Nephron (organoid): ENCODE data around the gene RAB11FIP3.

Experiments used
- H3K27ac Mint-ChIP-seq, 3 experiments: 2 replicates each; pipeline ENCODE4 v1.8.0; 2020; ENCODE audit warnings: mixed read lengths in 3 of 3, mild to moderate bottlenecking in 2 of 3, moderate library complexity in 1 of 3
- H3K27me3 Mint-ChIP-seq: 2 replicates; pipeline ENCODE4 v1.8.0; 2021; ENCODE audit warnings: low read depth, mild to moderate bottlenecking, moderate library complexity, mixed read lengths
- H3K36me3 Mint-ChIP-seq: 2 replicates; pipeline ENCODE4 v1.8.0; 2020; ENCODE audit warnings: low read depth, mixed read lengths
- H3K4me1 Mint-ChIP-seq: 2 replicates; pipeline ENCODE4 v1.8.0; 2020; ENCODE audit warnings: mixed read lengths
- H3K4me3 Mint-ChIP-seq, 3 experiments: 2 replicates each; pipeline ENCODE4 v1.8.0; 2020; ENCODE audit warnings: mild to moderate bottlenecking in 3 of 3, mixed read lengths in 3 of 3, moderate library complexity in 2 of 3
- H3K9me3 Mint-ChIP-seq: 2 replicates; pipeline ENCODE4 v1.8.0; 2020; ENCODE audit warnings: mixed read lengths
- TF ChIP-seq, protein P1 (sequence below), 3 experiments: fragments of 200-600 bp; sonication (generic); IDR thresholded peaks; one replicate each; pipeline ENCODE4 v1.5.0; 2021; ENCODE audit warnings: antibody characterized with exemption in 3 of 3; ENCODE audit not compliant: unreplicated experiment in 3 of 3

The RAB11FIP3 gene

GRCh38 chr16:524274-525040 is 99.0 kb downstream of the RAB11FIP3 start:
- H3K9me3 Mint-ChIP-seq = no peaks in the 10 kb centered on the region
- H3K27ac Mint-ChIP-seq = no peak overlapping the region
- H3K4me3 Mint-ChIP-seq = peak overlapping the region; percentile 14 to 29 (median 23)
- peaks cover 12% of the 10 kb centered on the region for H3K4me1 Mint-ChIP-seq
- peaks cover 16% of the 10 kb centered on the region for H3K36me3 Mint-ChIP-seq
- no peaks in the 10 kb centered on the region for H3K27me3 Mint-ChIP-seq
- TF ChIP-seq, protein P1, sequence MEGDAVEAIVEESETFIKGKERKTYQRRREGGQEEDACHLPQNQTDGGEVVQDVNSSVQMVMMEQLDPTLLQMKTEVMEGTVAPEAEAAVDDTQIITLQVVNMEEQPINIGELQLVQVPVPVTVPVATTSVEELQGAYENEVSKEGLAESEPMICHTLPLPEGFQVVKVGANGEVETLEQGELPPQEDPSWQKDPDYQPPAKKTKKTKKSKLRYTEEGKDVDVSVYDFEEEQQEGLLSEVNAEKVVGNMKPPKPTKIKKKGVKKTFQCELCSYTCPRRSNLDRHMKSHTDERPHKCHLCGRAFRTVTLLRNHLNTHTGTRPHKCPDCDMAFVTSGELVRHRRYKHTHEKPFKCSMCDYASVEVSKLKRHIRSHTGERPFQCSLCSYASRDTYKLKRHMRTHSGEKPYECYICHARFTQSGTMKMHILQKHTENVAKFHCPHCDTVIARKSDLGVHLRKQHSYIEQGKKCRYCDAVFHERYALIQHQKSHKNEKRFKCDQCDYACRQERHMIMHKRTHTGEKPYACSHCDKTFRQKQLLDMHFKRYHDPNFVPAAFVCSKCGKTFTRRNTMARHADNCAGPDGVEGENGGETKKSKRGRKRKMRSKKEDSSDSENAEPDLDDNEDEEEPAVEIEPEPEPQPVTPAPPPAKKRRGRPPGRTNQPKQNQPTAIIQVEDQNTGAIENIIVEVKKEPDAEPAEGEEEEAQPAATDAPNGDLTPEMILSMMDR (IDR thresholded peaks at IDR 0.05; ENCODE audit: unreplicated experiment in 3 of 3) = no peak

- peaks cover 18% of the 10 kb centered on the region for H3K4me1 Mint-ChIP-seq
- no peaks in the 10 kb centered on the region for H3K9me3 Mint-ChIP-seq
- H3K36me3 Mint-ChIP-seq = peaks cover 14% of the 10 kb centered on the region
- TF ChIP-seq, protein P1 (IDR thresholded peaks at IDR 0.05; ENCODE audit: unreplicated experiment in 3 of 3) = no peak
- peak overlapping the region in 2 of 3 experiments; percentile 72 to 93 for H3K27ac Mint-ChIP-seq
- peak overlapping the region; percentile 87 to 95 (median 92) for H3K4me3 Mint-ChIP-seq
- no peaks in the 10 kb centered on the region for H3K27me3 Mint-ChIP-seq
These were observed 99.7 kb downstream of the RAB11FIP3 start for GRCh38 chr16:525123-525519.

DNA sequence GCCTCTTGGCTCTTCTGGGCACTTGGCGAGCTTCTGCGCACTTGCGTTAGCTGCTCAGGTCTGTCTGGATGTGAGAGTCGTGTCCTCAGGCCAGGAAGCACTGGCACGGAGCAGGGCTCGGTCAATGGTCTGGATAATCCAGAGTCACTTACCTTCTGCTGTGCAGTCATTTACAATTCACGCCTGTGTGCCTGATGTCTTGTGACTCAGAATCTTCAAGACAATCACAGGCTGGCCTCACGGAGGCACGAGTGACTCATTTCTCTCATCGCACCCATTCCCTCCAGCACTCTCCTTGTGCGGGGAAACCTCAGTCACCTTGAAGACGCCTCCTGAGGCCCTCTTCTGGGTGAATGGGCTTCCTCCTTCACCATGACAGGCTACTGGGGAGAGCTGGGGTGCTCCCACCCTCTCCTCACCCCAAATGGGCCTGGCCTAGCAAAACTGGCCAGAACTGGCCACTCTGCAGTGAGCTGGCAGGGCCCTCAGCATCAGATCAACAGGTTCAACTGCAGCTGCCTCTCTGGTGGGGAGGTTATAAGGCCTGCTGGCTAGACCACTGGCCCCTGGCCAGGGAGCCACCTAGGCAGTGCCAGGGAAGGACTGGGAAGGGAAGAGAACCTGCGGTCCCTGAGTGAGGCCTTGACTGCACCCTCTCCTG is 100.2 kb downstream of the RAB11FIP3 start:
- Mint-ChIP-seq H3K4me3 (peak overlapping the region; percentile 87 to 95 (median 92)), H3K27me3 (no peaks in the 10 kb centered on the region), H3K36me3 (peaks cover 11% of the 10 kb centered on the region), H3K9me3 (no peaks in the 10 kb centered on the region), H3K27ac (peak overlapping the region in 2 of 3 experiments; percentile 72 to 93), H3K4me1 (peaks cover 22% of the 10 kb centered on the region)
- TF ChIP-seq, protein P1 (IDR thresholded peaks at IDR 0.05; ENCODE audit: unreplicated experiment in 3 of 3) = no peak

- H3K27me3 Mint-ChIP-seq = no peaks in the 10 kb centered on the region
- peak overlapping the region; percentile 87 to 95 (median 92) for H3K4me3 Mint-ChIP-seq
- peak overlapping the region; percentile 87 to 98 (median 93) for H3K27ac Mint-ChIP-seq
- H3K9me3 Mint-ChIP-seq = no peaks in the 10 kb centered on the region
- TF ChIP-seq, protein P1 (IDR thresholded peaks at IDR 0.05; ENCODE audit: unreplicated experiment in 3 of 3) = no peak
- H3K36me3 Mint-ChIP-seq = peaks cover 10% of the 10 kb centered on the region
- H3K4me1 Mint-ChIP-seq = peaks cover 22% of the 10 kb centered on the region
These were observed 100.9 kb downstream of the RAB11FIP3 start for GRCh38 chr16:526181-527014.

DNA sequence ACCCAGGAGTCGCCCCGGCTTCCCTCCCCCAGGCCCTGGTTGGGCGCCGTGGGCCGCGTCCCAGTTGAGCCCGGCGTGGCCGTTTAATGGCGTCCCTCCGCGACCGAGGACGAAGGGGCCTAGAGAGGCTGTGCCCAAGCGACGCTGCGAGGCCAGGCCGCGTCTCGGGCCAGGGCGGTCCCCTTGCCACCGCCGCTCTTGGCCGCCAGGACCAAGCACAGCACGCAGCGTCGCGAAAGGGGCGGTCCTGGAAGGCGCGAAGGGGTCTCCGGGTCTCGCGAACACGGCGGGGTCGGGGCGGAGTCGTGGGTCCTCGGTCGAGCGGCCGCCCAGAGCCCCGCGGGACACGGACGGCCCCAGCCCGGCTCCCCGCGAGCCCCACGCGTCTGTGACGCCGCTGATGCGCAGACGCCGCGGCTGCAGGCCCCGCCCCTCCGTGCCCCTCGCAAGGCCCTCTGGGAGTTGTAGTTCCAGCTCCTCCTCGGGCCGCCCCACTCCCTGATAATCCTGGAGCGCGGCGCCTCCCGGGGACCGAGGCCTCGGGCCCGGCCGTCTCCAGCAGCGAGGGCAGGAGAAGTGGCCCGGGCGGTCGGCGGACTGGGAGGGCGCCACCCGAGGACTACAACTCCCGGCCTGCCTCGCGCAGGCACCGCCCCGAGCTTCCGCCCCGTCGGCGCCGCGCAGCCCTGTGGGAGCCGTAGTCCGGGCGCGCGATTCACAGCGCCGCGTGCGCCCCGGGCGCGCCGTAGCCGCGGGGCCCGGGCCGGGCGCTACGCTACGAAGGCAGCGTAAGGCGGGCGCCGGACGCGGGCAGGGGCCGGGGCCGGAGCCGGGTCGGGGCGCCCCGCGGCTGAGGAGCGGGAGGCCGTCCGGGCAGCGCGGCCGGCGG is 101.8 kb downstream of the RAB11FIP3 start, which contains the start of gene CAPN15:
Gene CAPN15, plus strand, starts transcription at position 698 of the 889 bp plus-strand sequence. CDS start 19,127 bp downstream, outside the sequence.
- Mint-ChIP-seq H3K9me3 (no peaks in the 10 kb centered on the region), H3K4me1 (peaks cover 22% of the 10 kb centered on the region), H3K4me3 (peak within 1 kb of the TSS; percentile 88 to 95 (median 92)), H3K27ac (peak within 1 kb of the TSS; percentile 87 to 98 (median 93)), H3K27me3 (no peaks in the 10 kb centered on the region), H3K36me3 (peaks cover 10% of the 10 kb centered on the region)
- TF ChIP-seq, protein P1 (IDR thresholded peaks at IDR 0.05; ENCODE audit: unreplicated experiment in 3 of 3) = peak in 2 of 3 experiments; percentile 23 to 29
